ENCODE measurements around the gene ZNF333. TPM values are rescaled to one million over a fixed set of nuclear protein-coding genes. Genes with fewer than 3 reads are reported as not detected.

The ZNF333 gene
- total RNA-seq (2014; rRNA removed; shearing (Covaris generic)), result 6.8 and 17.4 TPM in 2 replicates

- H3K4me3 ChIP-seq (ENCODE audit: insufficient read depth, low read depth, low read length), result peak within 1 kb of the TSS; percentile 72
- peaks cover 1% of the 10 kb centered on the region; the same call in 1 of the 2 replicates for H3K36me3 ChIP-seq (replicated peaks; ENCODE audit: control insufficient read depth, insufficient read depth, low read length)
- peak; percentile 99 for DNase-seq
- no peaks in the 10 kb centered on the region for H3K27me3 ChIP-seq (ENCODE audit: control insufficient read depth, insufficient read depth, low read length)
Observed at GRCh38 chr19:14689598-14690503, at the start of gene ZNF333. Gene ZNF333 (plus strand): TSS chr19:14690048. CDS start chr19:14693492, 3,444 bp downstream.

- Histone ChIP-seq H3K4me3 (ENCODE audit: insufficient read depth, low read depth, low read length) (no peak overlapping the region), H3K27me3 (ENCODE audit: control insufficient read depth, insufficient read depth, low read length) (no peaks in the 10 kb centered on the region), H3K36me3 (replicated peaks; ENCODE audit: control insufficient read depth, insufficient read depth, low read length) (no peaks in the 10 kb centered on the region)
- DNase-seq, result no peak
Observed at GRCh38 chr19:14648506-14648905, 41.3 kb upstream of the ZNF333 start.

GRCh38 chr19:14649020-14649419 lies 40.8 kb upstream of the ZNF333 start:
- no peak for DNase-seq
- Histone ChIP-seq H3K27me3 (ENCODE audit: control insufficient read depth, insufficient read depth, low read length) (no peaks in the 10 kb centered on the region), H3K36me3 (replicated peaks; ENCODE audit: control insufficient read depth, insufficient read depth, low read length) (no peaks in the 10 kb centered on the region), H3K4me3 (ENCODE audit: insufficient read depth, low read depth, low read length) (no peak overlapping the region)

GRCh38 chr19:14650161-14650560 lies 39.7 kb upstream of the ZNF333 start:
- H3K27me3 ChIP-seq (ENCODE audit: control insufficient read depth, insufficient read depth, low read length), result no peaks in the 10 kb centered on the region
- H3K4me3 ChIP-seq (ENCODE audit: insufficient read depth, low read depth, low read length), result no peak overlapping the region
- H3K36me3 ChIP-seq (replicated peaks; ENCODE audit: control insufficient read depth, insufficient read depth, low read length), result no peaks in the 10 kb centered on the region
- no peak for DNase-seq

GRCh38 chr19:14654786-14655560 lies 34.9 kb upstream of the ZNF333 start:
- H3K36me3 ChIP-seq (replicated peaks; ENCODE audit: control insufficient read depth, insufficient read depth, low read length), result no peaks in the 10 kb centered on the region
- no peaks in the 10 kb centered on the region for H3K27me3 ChIP-seq (ENCODE audit: control insufficient read depth, insufficient read depth, low read length)
- no peak for DNase-seq
- no peak overlapping the region for H3K4me3 ChIP-seq (ENCODE audit: insufficient read depth, low read depth, low read length)

- H3K27me3 ChIP-seq (ENCODE audit: control insufficient read depth, insufficient read depth, low read length), result no peaks in the 10 kb centered on the region
Observed at GRCh38 chr19:14655726-14656125, 34.1 kb upstream of the ZNF333 start.

GRCh38 chr19:14659874-14660489 lies 29.9 kb upstream of the ZNF333 start:
- Histone ChIP-seq H3K27me3 (ENCODE audit: control insufficient read depth, insufficient read depth, low read length) (no peaks in the 10 kb centered on the region), H3K36me3 (replicated peaks; ENCODE audit: control insufficient read depth, insufficient read depth, low read length) (no peaks in the 10 kb centered on the region), H3K4me3 (ENCODE audit: insufficient read depth, low read depth, low read length) (no peak overlapping the region)
- no peak for DNase-seq

More at GRCh38 chr19:14655726-14656125, 34.1 kb upstream of the ZNF333 start:
- DNase-seq, result no peak
- H3K4me3 ChIP-seq (ENCODE audit: insufficient read depth, low read depth, low read length), result no peak overlapping the region
- no peaks in the 10 kb centered on the region for H3K36me3 ChIP-seq (replicated peaks; ENCODE audit: control insufficient read depth, insufficient read depth, low read length)

- Histone ChIP-seq H3K4me3 (ENCODE audit: insufficient read depth, low read depth, low read length) (no peak overlapping the region), H3K27me3 (ENCODE audit: control insufficient read depth, insufficient read depth, low read length) (no peaks in the 10 kb centered on the region), H3K36me3 (replicated peaks; ENCODE audit: control insufficient read depth, insufficient read depth, low read length) (no peaks in the 10 kb centered on the region)
- DNase-seq, result no peak
Observed at GRCh38 chr19:14661372-14661924, 28.4 kb upstream of the ZNF333 start.

- Histone ChIP-seq H3K36me3 (replicated peaks; ENCODE audit: control insufficient read depth, insufficient read depth, low read length) (no peaks in the 10 kb centered on the region), H3K27me3 (ENCODE audit: control insufficient read depth, insufficient read depth, low read length) (no peaks in the 10 kb centered on the region)
- no peak for DNase-seq
Observed at GRCh38 chr19:14669940-14670339, 19.9 kb upstream of the ZNF333 start.

GRCh38 chr19:14670408-14670807 lies 19.4 kb upstream of the ZNF333 start:
- H3K4me3 ChIP-seq (ENCODE audit: insufficient read depth, low read depth, low read length), result no peak overlapping the region
- H3K27me3 ChIP-seq (ENCODE audit: control insufficient read depth, insufficient read depth, low read length), result no peaks in the 10 kb centered on the region
- H3K36me3 ChIP-seq (replicated peaks; ENCODE audit: control insufficient read depth, insufficient read depth, low read length), result no peaks in the 10 kb centered on the region
- DNase-seq, result no peak

More at GRCh38 chr19:14669940-14670339, 19.9 kb upstream of the ZNF333 start:
- H3K4me3 ChIP-seq (ENCODE audit: insufficient read depth, low read depth, low read length), result no peak overlapping the region

- Histone ChIP-seq H3K27me3 (ENCODE audit: control insufficient read depth, insufficient read depth, low read length) (no peaks in the 10 kb centered on the region), H3K36me3 (replicated peaks; ENCODE audit: control insufficient read depth, insufficient read depth, low read length) (no peaks in the 10 kb centered on the region), H3K4me3 (ENCODE audit: insufficient read depth, low read depth, low read length) (no peak overlapping the region)
- DNase-seq, result no peak
Observed at GRCh38 chr19:14672188-14672872, 17.5 kb upstream of the ZNF333 start.

- Histone ChIP-seq H3K36me3 (replicated peaks; ENCODE audit: control insufficient read depth, insufficient read depth, low read length) (no peaks in the 10 kb centered on the region), H3K4me3 (ENCODE audit: insufficient read depth, low read depth, low read length) (no peak overlapping the region), H3K27me3 (ENCODE audit: control insufficient read depth, insufficient read depth, low read length) (no peaks in the 10 kb centered on the region)
- no peak for DNase-seq
Observed at GRCh38 chr19:14673088-14673487, 16.8 kb upstream of the ZNF333 start.

GRCh38 chr19:14674764-14675163 lies 15.1 kb upstream of the ZNF333 start, which contains the start of gene ADGRE3:
Gene ADGRE3 (minus strand): TSS chr19:14674844. CDS start chr19:14674770, 74 bp downstream.
- DNase-seq, result no peak
- Histone ChIP-seq H3K36me3 (replicated peaks; ENCODE audit: control insufficient read depth, insufficient read depth, low read length) (no peaks in the 10 kb centered on the region), H3K27me3 (ENCODE audit: control insufficient read depth, insufficient read depth, low read length) (no peaks in the 10 kb centered on the region), H3K4me3 (ENCODE audit: insufficient read depth, low read depth, low read length) (no peak within 1 kb of the TSS)

- Histone ChIP-seq H3K27me3 (ENCODE audit: control insufficient read depth, insufficient read depth, low read length) (no peaks in the 10 kb centered on the region), H3K4me3 (ENCODE audit: insufficient read depth, low read depth, low read length) (no peak overlapping the region)
- no peak for DNase-seq
Observed at GRCh38 chr19:14676762-14677161, 13.1 kb upstream of the ZNF333 start.

More at GRCh38 chr19:14676762-14677161, 13.1 kb upstream of the ZNF333 start:
- no peaks in the 10 kb centered on the region for H3K36me3 ChIP-seq (replicated peaks; ENCODE audit: control insufficient read depth, insufficient read depth, low read length)

All from H7 (cell line).